Measurements from ENCODE around the gene ARHGEF7.
A peak's percentile ranks its signal among the peaks of the same experiment; 100 is the strongest.

Gene ARHGEF7

DNA sequence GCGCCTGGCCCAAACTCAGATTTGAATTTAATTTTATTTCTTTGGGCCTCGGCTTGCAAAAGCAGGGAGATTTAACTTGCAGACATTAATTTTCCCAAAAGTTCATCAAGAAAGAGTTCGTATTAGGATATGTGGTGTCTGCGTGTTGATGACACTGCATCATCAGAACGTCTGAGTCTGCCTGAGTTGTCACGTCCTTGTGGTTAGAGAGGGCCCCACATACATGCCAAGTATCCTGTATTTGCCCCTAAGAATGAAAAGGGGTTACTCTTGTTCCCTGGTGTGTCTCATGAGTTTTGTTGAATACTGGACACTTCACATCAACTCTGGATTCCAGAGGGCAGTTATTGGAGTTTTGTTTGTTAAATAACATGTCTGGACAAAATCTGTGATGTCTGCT lies 199.7 kb downstream of the ARHGEF7 start:
- DNase-seq, result no peak

GRCh38 chr13:111315347-111315995 lies 200.4 kb downstream of the ARHGEF7 start:
- DNase-seq, result no peak

DNA sequence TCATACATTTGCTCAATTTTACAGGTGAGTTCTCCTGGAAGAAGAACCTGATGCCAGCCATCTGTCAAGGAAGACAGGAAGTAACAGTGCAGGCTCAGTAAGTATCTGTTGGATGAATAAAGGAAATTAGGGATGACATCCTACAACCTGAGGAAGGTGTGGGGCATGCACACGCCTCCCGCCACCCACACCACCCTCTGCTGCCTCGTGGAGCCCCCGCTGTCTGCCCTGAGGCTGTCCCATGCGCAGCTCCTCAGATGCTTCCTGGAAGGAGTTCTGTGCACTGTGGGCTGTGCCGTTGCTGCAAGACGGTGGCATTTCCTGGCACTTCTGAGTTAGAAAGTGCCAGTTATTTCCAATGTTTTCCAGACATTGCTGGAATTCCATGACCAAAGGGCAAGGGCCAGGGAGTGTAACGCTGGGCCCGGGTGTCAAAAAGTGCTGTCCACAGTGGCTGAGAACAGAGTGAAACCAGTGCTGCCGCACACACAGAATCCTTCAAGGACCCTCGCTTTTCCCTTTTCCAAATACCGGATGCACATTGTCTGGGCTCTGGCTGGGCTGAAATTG lies 201.1 kb downstream of the ARHGEF7 start:
- DNase-seq, result no peak

DNA sequence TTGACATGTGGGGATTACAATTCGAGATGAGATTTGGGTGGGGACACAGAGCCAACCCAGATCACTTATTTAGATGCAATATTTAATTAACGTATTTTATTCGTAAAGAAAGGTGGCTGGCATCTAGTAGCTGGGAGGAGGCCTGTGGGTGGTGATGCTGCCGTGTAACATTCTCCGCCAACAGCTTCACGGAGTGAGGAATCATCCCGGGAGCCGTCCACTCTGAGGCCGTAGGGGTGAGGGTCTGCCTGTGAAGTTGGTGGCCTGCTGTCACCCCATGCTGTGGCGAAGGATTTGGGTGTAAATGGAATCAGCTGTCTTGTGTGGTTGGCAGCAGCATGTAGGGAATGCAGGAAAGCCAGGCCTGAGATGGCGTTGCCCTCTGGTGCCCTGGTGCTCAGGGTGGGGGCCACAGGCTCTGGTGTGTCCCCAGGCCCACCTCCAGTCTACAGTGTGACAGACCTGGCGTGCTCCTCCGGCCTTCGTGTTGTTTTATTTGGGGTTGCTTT lies 202.0 kb downstream of the ARHGEF7 start:
- DNase-seq, result no peak

GRCh38 chr13:111317571-111318345 lies 202.6 kb downstream of the ARHGEF7 start:
- no peak for DNase-seq

GRCh38 chr13:111318386-111318785 lies 203.3 kb downstream of the ARHGEF7 start:
- DNase-seq, result no peak

DNA sequence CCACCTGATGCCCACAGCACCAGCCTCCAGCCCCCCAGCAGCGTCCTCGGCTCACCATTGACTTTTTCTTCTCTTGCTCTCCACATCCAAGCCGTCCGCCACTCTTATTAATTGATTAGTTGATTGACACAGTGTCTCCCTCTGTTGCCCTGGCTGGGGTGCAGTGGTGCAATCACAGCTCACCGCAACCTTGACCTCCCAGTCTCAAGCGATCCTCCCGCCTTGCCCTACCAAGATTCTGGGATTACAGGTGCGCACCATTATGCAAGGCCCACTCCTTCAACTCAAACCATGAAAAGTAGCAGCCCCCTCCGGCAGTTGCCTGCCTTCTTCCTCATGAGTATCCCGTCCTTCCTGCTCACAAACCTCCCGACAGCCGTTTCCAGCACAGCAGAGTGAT lies 204.4 kb downstream of the ARHGEF7 start:
- no peak for DNase-seq

DNA sequence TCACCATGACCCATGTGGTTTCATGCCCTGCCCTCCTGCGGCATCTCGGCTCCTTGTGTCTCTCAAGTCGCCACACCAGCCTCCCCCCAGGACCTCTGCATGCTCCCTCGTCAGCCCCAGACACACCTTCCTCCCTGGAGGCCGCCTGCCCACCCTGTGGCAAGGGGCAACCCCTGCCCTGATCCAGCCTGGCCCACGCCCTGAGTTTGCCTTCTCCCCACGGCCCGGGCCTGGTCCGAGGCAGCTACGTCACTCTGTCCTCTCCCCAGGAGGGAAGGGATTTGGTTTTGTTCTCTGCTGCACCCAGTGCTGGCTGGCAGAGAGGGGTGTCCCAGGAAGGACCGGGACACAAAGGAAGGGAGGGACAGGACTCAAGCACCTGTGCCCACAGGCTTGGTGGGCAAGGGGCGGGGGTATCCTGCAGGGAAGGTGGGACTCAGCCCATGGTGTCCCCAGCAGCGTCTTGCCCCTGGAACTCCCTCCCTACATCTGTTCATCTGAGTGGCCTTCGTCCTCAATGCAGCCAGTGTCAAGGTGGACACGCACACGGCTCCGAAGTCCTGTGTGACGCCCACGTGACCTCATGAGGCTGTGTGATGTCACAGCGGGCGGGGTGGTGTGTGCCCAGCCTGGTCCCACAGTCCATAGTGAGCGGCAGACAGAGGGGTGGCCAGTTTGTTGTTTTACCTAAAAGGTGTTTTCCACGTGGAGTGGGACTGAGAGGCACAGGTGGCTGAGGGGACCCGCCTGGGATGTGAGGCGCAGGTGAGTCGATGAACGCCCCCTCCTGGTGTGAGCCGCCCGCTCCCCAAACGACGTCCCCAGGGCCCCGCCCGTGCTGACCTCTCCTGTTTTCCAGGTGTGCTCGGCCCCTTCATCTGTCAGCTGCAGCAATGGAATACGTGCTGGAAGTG lies 205.1 kb downstream of the ARHGEF7 start, which contains the start of gene TEX29:
TSS of gene TEX29 (plus strand) at position 645 of the 914 bp plus-strand sequence. CDS start at position 894, 249 bp downstream.
- DNase-seq, result no peak

DNA sequence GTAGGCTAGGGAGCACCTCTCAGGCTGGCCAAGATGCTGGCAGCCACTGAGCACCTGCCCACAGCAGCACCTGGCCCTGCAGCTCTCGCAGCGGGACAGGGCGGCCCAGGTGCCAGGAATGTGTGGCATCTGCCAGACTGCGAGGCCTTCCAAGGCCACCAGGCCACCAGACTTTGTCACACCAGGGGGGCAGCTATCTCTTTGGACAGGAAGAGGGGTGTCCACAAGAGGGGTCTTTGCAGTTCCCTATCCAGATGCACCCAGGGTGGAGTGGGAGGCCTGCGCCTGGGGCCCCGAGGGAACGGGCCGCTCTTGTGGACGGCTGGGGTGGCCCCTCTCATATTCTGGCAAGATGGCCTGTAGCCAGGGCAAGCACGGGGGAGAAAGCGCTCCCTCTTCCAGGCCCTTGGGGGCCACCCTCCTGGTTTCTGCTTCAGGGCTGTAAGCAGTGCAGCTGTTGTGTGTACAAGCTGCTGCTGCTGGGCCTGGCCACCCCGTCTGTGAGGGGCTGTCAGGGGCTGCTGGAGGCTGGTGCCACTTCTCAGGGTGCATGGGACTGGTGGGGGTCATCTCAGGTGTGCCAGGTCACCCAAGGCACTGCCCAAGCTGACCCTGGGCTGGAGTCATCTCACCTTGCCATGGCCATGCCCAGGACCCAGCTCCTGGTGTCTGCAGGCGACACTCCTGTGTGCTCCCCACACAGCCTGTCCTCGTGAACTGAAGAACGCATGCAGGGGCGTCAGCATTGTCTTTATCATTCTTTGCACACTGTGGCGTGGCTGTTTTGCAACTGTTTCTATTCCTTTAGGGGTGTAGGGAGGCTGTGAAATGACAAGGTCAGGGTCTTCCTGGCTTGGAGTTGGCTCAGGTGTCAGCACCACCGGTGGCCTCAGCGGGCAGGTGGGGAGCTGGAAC lies 207.1 kb downstream of the ARHGEF7 start:
- DNase-seq, result no peak

DNA sequence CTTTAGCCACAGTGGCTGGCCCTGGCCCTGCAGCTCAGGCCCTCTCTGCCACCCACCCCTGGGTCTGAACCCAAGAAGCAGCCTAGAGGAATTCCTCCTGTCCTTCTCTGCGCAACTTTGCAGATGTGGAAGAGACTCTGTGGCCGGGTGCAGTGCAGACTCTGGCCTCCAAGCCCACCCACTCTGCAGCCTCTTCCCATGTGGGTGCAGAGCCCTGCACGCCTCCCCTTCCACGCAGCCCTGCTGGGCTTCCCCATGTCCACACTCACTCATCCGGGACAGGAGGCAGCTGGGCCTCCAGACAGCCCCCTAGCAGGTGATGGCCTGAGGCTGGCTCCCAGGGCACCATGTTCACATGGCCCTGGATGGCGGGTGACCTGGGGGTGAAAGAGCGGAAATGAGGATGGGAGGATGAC lies 207.8 kb downstream of the ARHGEF7 start:
- DNase-seq, result peak in 1 of 2 experiments; percentile 48

- no peak for DNase-seq
Observed at GRCh38 chr13:111323549-111323948, 208.4 kb downstream of the ARHGEF7 start.

DNA sequence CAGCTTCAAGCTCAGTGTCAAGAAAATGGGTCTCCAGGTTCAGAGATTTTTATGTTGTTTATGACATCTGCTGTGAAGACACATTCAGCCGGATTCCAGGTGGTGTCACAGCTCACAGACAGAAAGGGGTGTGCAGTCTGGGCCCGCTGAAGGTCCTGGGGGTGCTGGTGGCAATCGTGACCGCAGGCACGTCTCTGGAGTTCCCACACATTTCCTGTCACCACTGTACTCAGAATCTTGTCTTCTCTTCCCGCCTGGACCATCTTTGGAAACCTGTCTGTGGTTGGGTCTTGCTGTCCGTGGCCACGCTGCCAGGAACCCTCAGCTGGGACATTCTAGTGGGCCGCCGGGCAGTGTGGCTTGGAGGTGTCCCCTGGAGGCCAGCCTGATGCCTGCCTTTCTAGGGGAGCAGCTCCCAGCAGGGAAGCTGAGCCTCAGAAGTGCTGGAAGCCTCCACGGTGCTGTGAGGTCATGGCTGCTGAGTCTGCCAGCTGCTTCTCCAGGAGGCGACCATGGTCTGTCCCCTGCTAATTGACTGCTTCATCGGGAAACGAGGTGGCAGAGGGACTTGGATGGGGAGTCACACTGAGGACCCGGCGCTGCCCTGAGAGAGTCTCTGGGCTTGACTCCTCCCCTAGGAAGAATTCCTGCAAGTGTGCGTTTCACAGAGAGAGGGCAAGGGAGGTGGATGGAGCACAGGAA lies 209.0 kb downstream of the ARHGEF7 start:
- peak; percentile 6 to 11 for DNase-seq

DNA sequence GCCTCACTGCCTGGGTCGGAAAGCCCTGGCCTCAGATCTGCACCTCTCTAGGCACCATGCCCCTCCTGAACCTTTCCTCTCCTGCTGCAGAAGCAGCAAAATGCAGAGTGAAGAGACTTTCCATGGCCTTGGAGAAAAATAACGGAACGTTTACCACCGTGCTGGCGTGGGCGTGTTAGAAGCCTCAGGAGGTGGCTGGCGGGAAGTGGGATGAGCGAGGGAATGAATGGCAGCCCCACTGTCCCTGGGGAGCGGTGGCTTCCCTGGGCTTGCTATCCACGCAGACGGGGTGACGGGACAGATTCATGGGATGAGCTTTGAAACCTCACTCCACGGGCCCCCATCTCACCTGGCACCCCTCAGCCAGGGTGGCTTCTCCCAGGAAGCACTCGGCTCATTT lies 209.6 kb downstream of the ARHGEF7 start:
- DNase-seq, result no peak

DNA sequence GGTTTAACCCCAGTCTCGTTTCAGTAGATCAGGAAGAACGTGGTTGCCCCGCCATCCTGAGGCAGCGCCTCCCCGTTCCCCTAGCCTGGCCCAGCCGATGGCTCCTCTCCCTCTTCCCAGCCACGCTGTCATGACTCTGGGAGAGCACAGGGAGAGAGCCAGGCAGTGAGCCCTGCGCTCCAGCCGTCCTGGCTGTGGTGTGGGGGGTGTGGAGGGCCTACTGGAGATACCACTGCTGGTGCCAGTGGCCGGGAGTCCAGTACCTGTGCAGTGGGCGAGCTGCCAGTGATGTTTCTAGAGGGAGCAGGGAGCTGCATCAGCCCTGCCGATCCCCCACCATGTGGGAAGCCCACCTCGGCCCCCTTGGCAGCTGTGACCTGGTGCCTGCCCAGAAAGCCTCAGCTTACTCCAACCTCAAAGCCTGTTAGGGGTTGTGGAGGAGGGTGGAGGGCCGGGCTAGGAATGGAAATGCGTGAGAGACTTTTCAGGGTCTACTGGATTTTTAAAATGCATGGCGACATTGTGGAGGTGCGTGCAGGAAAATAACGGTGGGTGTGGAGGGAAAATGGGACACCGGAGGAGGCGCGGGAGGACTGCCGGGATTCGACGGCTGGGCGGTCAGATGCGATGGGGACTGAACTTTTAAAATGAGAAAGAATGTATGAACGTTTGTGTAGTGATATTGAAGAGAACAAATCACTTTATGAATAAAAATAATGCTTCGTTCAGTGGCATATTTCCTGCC lies 210.2 kb downstream of the ARHGEF7 start:
- no peak for DNase-seq

GRCh38 chr13:111325941-111326620 lies 211.0 kb downstream of the ARHGEF7 start:
- no peak for DNase-seq

GRCh38 chr13:111326621-111326965 lies 211.5 kb downstream of the ARHGEF7 start:
- peak; percentile 34 to 67 for DNase-seq

- peak; percentile 42 to 46 for DNase-seq
Observed at GRCh38 chr13:111326981-111327642, 212.0 kb downstream of the ARHGEF7 start.

DNA sequence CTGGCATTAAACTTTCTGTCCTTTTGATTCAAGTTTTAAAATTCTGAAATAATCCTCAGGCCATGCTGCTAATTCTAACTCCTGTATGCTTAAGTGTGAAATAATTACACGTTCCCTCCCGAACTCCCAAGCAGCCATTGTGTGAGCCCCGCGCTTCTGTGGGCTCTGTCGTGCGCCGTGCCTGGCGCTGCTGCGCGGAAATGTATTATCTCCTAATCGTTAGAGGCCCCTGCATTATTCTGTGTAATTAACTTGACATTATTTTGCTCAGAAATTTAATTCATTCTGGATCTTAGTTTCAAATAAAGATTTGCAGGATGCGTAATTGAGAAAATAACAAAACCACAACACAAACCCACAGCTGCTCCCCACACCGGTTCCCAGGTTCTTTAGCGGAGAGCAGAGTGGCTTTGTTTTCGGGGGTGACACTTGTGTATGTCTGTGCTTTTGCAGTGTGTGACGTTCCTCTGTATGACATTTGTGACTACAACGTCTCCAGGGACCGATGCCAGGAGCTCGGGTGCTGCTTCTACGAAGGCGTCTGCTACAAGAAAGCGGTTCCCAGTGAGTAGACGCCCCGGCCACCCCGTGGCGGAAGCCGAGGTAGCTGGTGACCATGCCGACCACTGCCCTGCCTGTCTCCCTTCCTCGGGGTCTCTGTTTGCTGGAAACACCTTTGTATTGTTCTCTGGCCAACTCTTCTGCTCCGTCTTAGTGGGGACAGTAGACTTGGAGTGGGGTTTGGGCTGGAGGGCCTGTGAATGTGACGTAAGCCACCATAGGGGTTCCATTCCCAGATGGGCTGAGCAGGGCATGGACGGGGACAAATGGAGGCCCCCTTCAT lies 212.8 kb downstream of the ARHGEF7 start:
- DNase-seq, result no peak

Data from SHP77 (cell line).